ENCODE data around the gene IKBKE.

The IKBKE gene

DNA sequence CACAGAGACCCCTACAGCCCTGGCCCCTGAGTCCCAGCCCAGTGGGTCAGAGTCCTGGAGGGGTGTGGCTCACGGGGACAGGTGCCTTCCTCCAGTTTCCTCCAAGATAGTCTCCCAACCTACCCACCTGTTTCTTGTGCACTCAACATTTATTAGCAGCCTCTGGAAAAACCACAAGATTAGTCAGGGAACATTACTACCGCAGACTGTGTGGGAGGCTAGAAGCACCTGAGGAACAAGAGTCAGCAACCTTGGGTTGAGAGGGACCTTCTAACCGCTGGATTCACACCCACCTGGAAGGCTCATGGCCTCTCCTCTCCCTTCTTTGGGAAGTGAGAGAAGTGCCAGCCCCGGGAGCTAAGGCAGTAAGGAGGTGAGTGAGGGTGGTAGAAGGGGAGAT is 22.5 kb upstream of the IKBKE start:
- Mint-ChIP-seq H3K9me3 (no peaks in the 10 kb centered on the region), H3K27me3 (no peaks in the 10 kb centered on the region), H3K4me1 (no peaks in the 10 kb centered on the region), H3K27ac (no peak overlapping the region), H3K4me3 (no peak overlapping the region)
- ATAC-seq (no peak), DNase-seq (no peak)

GRCh38 chr1:206448471-206448870 is 21.8 kb upstream of the IKBKE start:
- H3K27me3 Mint-ChIP-seq: no peaks in the 10 kb centered on the region
- no peak for ATAC-seq
- H3K4me3 Mint-ChIP-seq: no peak overlapping the region
- no peak for DNase-seq
- no peaks in the 10 kb centered on the region for H3K9me3 Mint-ChIP-seq
- H3K27ac Mint-ChIP-seq: no peak overlapping the region
- H3K4me1 Mint-ChIP-seq: no peaks in the 10 kb centered on the region

DNA sequence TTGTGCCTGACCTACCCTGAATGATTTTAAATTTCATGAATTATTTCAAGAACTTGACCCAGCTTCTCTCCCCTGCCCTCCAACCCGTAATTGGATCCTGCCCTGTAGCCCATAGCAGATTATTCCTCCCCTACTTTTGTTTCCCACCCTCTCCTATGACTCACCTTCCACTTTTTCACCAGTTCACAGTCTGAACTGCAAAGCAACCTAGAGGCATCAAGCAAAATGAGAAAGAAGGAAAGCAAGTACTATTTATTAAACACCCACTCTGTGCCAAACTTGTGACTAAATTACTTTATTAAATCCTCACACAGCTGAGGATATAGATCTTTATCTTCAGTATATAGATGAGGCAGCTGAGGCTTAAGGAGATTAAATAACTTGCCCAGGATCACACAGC is 20.7 kb upstream of the IKBKE start:
- Mint-ChIP-seq H3K4me1 (no peaks in the 10 kb centered on the region), H3K9me3 (no peaks in the 10 kb centered on the region), H3K27ac (no peak overlapping the region), H3K4me3 (no peak overlapping the region), H3K27me3 (no peaks in the 10 kb centered on the region)
- DNase-seq (no peak), ATAC-seq (no peak)

- Mint-ChIP-seq H3K9me3 (no peaks in the 10 kb centered on the region), H3K27ac (peak overlapping the region in 1 of 2 donors; percentile 37), H3K4me1 (no peaks in the 10 kb centered on the region), H3K4me3 (no peak overlapping the region), H3K27me3 (no peaks in the 10 kb centered on the region)
- ATAC-seq (no peak), DNase-seq (no peak)
These were observed 20.0 kb upstream of the IKBKE start for GRCh38 chr1:206450281-206450680.

- Mint-ChIP-seq H3K9me3 (no peaks in the 10 kb centered on the region), H3K27me3 (no peaks in the 10 kb centered on the region), H3K27ac (no peak overlapping the region), H3K4me1 (no peaks in the 10 kb centered on the region), H3K4me3 (no peak overlapping the region)
- no peak for ATAC-seq
- no peak for DNase-seq
These were observed 19.1 kb upstream of the IKBKE start for GRCh38 chr1:206451134-206451686.

DNA sequence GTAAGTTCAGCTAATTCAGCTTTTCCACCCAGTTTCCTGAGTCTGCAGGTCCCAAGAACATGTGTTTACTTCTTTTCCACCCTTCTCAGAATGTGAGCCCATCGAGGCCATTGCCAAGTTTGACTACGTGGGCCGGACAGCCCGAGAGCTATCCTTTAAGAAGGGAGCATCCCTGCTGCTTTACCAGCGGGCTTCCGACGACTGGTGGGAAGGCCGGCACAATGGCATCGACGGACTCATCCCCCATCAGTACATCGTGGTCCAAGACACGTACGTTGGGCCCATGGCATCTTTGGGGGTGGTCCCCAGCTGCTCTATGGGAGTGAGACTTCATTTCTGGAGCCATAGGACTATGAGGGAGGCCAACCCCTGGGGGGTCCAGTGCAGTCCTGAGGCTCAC is 17.2 kb upstream of the IKBKE start:
- DNase-seq (no peak), ATAC-seq (no peak)
- H3K27ac Mint-ChIP-seq: peak overlapping the region in 1 of 2 donors; percentile 21
- no peak overlapping the region for H3K4me3 Mint-ChIP-seq
- H3K27me3 Mint-ChIP-seq: no peaks in the 10 kb centered on the region
- H3K4me1 Mint-ChIP-seq: no peaks in the 10 kb centered on the region
- no peaks in the 10 kb centered on the region for H3K9me3 Mint-ChIP-seq

DNA sequence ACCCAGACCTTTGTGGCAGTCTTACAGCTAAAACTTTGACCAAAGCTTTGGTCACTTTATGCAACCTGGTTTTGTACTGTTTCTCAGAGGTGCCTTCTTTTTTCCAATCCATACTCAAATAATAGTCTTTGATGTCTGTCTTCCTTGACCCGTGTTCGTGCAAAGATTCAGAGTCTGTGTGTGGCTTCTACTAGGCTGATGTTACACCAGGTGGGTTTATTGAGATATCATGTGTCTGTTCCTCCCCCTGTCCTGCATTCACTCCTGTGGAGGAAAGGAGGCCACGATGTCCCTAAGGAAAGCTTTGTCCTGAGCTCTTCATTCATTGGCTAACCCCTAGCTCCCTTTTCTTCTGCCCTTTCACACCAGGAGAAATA is 15.0 kb upstream of the IKBKE start:
- no peaks in the 10 kb centered on the region for H3K9me3 Mint-ChIP-seq
- no peaks in the 10 kb centered on the region for H3K27me3 Mint-ChIP-seq
- ATAC-seq (no peak), DNase-seq (no peak)
- no peak overlapping the region for H3K27ac Mint-ChIP-seq
- no peak overlapping the region for H3K4me3 Mint-ChIP-seq
- H3K4me1 Mint-ChIP-seq: no peaks in the 10 kb centered on the region

DNA sequence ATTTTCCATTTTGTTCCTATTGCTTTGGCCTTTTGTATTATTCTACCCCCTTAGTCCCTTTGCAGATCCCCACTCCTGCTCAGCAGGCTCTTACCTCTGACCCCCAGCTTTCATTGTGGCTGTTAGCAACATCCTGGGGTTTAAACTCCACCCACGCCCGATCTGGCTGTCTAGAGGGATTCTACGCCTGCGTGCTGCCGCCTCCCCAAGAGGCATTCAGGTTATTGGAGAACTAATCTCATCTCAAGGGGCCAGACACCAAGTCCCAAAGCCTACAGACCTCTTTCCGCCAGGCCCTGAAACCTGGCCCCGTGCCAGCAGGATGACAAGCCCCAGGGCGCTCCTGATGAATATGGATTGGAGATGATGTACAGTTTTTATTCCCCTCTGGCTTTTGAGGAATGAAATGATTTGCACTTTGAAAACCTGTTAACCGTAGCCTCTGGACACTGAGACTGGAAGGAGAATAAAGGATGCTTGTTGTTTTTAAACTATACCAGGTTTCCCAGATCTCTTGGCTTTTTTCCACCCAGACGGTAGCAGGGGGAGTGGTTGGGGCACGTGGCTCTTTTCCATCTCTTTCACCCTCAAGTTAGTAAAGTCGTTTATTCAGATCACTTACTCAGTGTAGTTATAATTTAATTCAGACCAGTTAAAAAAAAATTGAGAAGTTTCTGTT is 14.5 kb upstream of the IKBKE start:
- DNase-seq (no peak), ATAC-seq (no peak)
- Mint-ChIP-seq H3K9me3 (no peaks in the 10 kb centered on the region), H3K4me3 (no peak overlapping the region), H3K27me3 (no peaks in the 10 kb centered on the region), H3K27ac (no peak overlapping the region), H3K4me1 (no peaks in the 10 kb centered on the region)

DNA sequence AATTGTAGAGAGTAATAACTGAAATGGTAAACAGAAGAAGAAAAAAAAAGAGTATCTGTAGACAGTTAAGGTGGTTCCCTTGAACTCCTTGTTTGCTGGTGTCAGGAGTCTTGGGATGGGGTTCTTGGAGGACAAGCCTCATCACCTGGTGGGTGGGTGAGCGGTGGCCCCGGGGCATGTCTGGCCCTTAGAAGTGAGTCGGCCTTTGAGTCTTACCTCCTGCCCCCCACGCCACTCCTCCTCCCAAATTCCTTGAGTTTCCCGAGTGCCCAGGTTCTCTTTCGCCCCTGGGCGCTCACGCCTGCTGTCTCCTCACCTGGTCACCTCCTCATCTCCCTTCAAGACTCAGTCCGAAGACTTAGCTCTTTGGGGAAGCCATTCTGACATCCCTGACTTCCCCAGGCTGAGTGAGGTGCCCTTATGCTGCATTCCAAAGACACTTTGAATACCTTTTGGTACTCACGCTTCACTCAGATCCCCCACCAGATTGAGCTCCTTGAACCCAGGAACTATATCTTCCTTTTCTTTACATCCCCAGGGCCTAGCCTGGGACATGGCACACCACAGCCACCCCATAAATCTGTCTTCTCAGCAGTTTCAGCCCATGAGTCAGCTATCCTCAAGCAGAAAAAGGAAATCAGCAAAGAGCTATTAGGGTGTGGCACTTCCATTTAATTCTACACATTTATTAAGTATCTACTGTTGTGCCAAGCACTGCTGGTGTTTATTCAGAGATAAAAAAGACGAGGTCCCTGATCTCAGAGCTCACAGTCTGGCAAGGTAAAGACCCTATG is 13.5 kb upstream of the IKBKE start:
- no peak for ATAC-seq
- H3K27ac Mint-ChIP-seq: peak overlapping the region in 1 of 2 donors; percentile 6
- peaks cover 4% of the 10 kb centered on the region for H3K4me1 Mint-ChIP-seq
- DNase-seq: no peak
- no peaks in the 10 kb centered on the region for H3K27me3 Mint-ChIP-seq
- no peaks in the 10 kb centered on the region for H3K9me3 Mint-ChIP-seq
- no peak overlapping the region for H3K4me3 Mint-ChIP-seq

GRCh38 chr1:206457408-206458120 is 12.7 kb upstream of the IKBKE start:
- Mint-ChIP-seq H3K27ac (no peak overlapping the region), H3K27me3 (no peaks in the 10 kb centered on the region), H3K4me1 (peaks cover 10% of the 10 kb centered on the region), H3K9me3 (no peaks in the 10 kb centered on the region), H3K4me3 (no peak overlapping the region)
- ATAC-seq (no peak), DNase-seq (no peak)

DNA sequence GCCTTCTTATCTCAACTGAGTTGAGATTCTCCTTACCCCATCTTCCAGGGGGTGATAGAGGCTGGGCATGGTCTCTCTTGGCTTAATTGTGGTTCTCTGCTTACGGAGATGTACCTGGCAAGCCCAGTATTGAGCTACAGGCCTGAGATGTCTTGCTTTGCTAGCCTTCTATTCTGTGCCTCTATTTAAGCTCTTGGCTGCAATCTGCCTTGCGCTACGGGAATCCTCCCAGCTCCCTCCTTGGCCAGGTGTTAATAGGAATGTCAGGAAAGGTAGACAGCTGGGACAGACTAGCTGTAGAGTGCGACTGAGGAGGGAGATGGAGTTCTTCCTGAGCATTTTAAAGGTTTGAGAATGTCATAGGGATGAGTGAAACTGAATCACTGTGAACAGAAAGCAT is 10.6 kb upstream of the IKBKE start:
- no peaks in the 10 kb centered on the region for H3K27me3 Mint-ChIP-seq
- peaks cover 31% of the 10 kb centered on the region for H3K4me1 Mint-ChIP-seq
- H3K4me3 Mint-ChIP-seq: no peak overlapping the region
- H3K9me3 Mint-ChIP-seq: no peaks in the 10 kb centered on the region
- no peak for DNase-seq
- no peak for ATAC-seq
- H3K27ac Mint-ChIP-seq: peak overlapping the region in 1 of 2 donors; percentile 35

- no peak for DNase-seq
- H3K4me3 Mint-ChIP-seq: no peak overlapping the region
- no peak for ATAC-seq
- H3K4me1 Mint-ChIP-seq: peaks cover 42% of the 10 kb centered on the region
- H3K9me3 Mint-ChIP-seq: no peaks in the 10 kb centered on the region
- H3K27me3 Mint-ChIP-seq: no peaks in the 10 kb centered on the region
- H3K27ac Mint-ChIP-seq: no peak overlapping the region
These were observed 9.3 kb upstream of the IKBKE start for GRCh38 chr1:206460836-206461426.

- H3K27ac Mint-ChIP-seq: no peak overlapping the region
- peaks cover 51% of the 10 kb centered on the region for H3K4me1 Mint-ChIP-seq
- ATAC-seq: peak; percentile 65
- DNase-seq: peak; percentile 66 to 69
- H3K27me3 Mint-ChIP-seq: no peaks in the 10 kb centered on the region
- no peak overlapping the region for H3K4me3 Mint-ChIP-seq
- H3K9me3 Mint-ChIP-seq: no peaks in the 10 kb centered on the region
These were observed 8.4 kb upstream of the IKBKE start for GRCh38 chr1:206461602-206462455.

GRCh38 chr1:206463137-206463536 is 7.1 kb upstream of the IKBKE start:
- Mint-ChIP-seq H3K27me3 (no peaks in the 10 kb centered on the region), H3K4me1 (peaks cover 64% of the 10 kb centered on the region), H3K9me3 (no peaks in the 10 kb centered on the region), H3K4me3 (peak overlapping the region; percentile 10 to 26), H3K27ac (peak overlapping the region; percentile 38 to 67)
- DNase-seq: peak in 1 of 2 donors; percentile 35
- ATAC-seq: peak; percentile 65

DNA sequence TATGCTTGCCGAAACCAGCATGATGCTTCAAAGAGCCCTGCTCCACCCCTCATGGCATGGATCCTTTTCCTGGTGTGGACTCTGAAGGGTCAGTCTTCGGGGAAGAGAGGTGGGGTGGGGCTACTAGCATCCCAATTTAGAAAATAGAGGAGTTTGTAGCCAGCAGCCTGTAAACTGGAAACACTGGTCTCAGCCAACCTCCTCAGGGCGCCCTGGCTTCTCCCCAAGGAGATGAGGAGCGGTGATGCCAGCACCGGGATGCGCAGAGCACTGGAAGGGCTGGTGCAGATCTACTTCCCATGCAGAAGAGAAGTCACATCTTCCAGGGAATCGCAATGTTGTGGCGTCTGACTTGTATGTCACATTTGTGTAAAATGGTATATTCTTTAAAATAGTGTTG is 6.4 kb upstream of the IKBKE start:
- no peaks in the 10 kb centered on the region for H3K27me3 Mint-ChIP-seq
- DNase-seq: no peak
- H3K4me1 Mint-ChIP-seq: peaks cover 71% of the 10 kb centered on the region
- no peak overlapping the region for H3K4me3 Mint-ChIP-seq
- H3K27ac Mint-ChIP-seq: no peak overlapping the region
- no peaks in the 10 kb centered on the region for H3K9me3 Mint-ChIP-seq
- no peak for ATAC-seq
